A549 (cell line): ENCODE data around the gene ACVR1. TPM values are rescaled to one million over a fixed set of nuclear protein-coding genes. Genes with fewer than 3 reads are reported as not detected.

ENCODE experiments used
- ATAC-seq, 2 experiments: fragments of 200-7000 bp in 1 of 2; fragments of >200 bp in 1 of 2; cut with Nextera tagmentation in 1 of 2; cut with Tn5 transposase in 1 of 2; 3 replicates each; pipeline versions ENCODE4 v1.8.0 to v1.9.1; 2018 to 2020; ENCODE audit warnings: mild to moderate bottlenecking in 1 of 2, moderate library complexity in 1 of 2
- CTCF ChIA-PET: fragments of 300-600 bp; sonication (Branson Sonifier 250); formaldehyde crosslinking; extraction: SDS; loops from one replicate; lab custom pipeline; 2021; ENCODE audit warnings: antibody characterized with exemption, inconsistent platforms; lab: Yijun Ruan, JAX
- POLR2A ChIA-PET: fragments of 350-600 bp; formaldehyde crosslinking; extraction: SDS; loops from one replicate; lab custom pipeline; 2021; ENCODE audit warnings: antibody characterized with exemption, inconsistent platforms; lab: Yijun Ruan, JAX
- DNase-seq, 2 experiments: peaks; one replicate each; pipeline versions ENCODE4 v3.0.0 to v3.0.0-alpha.2; 2011 to 2016; ENCODE audit warnings: low read depth in 1 of 2, low spot score in 1 of 2
- FAIRE-seq: peaks from 2 replicates; lab custom pipeline; 2011; peaks lifted over from hg19 to GRCh38; lab: Jason Lieb, UNC
- H3K27ac ChIP-seq, 2 experiments: fragments of >200 bp; sonication (Bioruptor Twin); formaldehyde crosslinking; 3 replicates each; pipeline ENCODE4 v1.5.1; 2016 to 2017
- H3K4me1 ChIP-seq: fragments of >200 bp; sonication (Bioruptor Twin); formaldehyde crosslinking; 3 replicates; pipeline ENCODE4 v1.6.1; 2016
- H3K4me2 ChIP-seq: fragments of >200 bp; sonication (Bioruptor Twin); formaldehyde crosslinking; 3 replicates; pipeline ENCODE4 v1.6.1; 2016
- H3K4me3 ChIP-seq: fragments of >200 bp; sonication (Bioruptor Twin); formaldehyde crosslinking; 3 replicates; pipeline ENCODE4 v1.5.1; 2016
- H3K9me3 ChIP-seq: fragments of >200 bp; sonication (Bioruptor Twin); formaldehyde crosslinking; 3 replicates; pipeline ENCODE4 v1.6.1; 2016
- BCL3 ChIP-seq: fragments of >200 bp; sonication (Bioruptor Twin); formaldehyde crosslinking; IDR thresholded peaks from 3 replicates; pipeline ENCODE4 v1.6.1; 2016
- CHD4 ChIP-seq: fragments of 200-600 bp; sonication (generic); IDR thresholded peaks from 2 replicates; pipeline ENCODE4 v1.6.1; 2016; ENCODE audit warnings: antibody characterized with exemption, mild to moderate bottlenecking, borderline replicate concordance
- E2F6 ChIP-seq: IDR thresholded peaks from 2 replicates; pipeline ENCODE4 v1.6.1; 2012; ENCODE audit warnings: low read depth, borderline replicate concordance
- EHF ChIP-seq: fragments of 250-450 bp; sonication (Bioruptor Pico); IDR thresholded peaks from 2 replicates; pipeline ENCODE4 v1.5.0; 2020; ENCODE audit warnings: mild to moderate bottlenecking
- EP300 ChIP-seq, 2 experiments: fragments of >200 bp; sonication (Bioruptor Twin); formaldehyde crosslinking; IDR thresholded peaks; 2 replicates in 1 of 2; 3 replicates in 1 of 2; pipeline ENCODE4 v1.6.1; 2016 to 2017
- FOSL2 ChIP-seq, 2 experiments: fragments of 450-650 bp in 1 of 2; fragments of >200 bp in 1 of 2; sonication (Bioruptor Twin) in 1 of 2; formaldehyde crosslinking; IDR thresholded peaks; 2 replicates each; pipeline versions ENCODE4 v1.5.0 to v1.6.1; 2016 to 2020; ENCODE audit warnings: mild to moderate bottlenecking in 1 of 2, moderate library complexity in 1 of 2
- FOXS1 ChIP-seq: fragments of 250-450 bp; sonication (Bioruptor Pico); IDR thresholded peaks from 2 replicates; pipeline ENCODE4 v1.5.0; 2020; ENCODE audit warnings: mild to moderate bottlenecking, moderate library complexity
- HDAC2 ChIP-seq: fragments of 200-600 bp; sonication (generic); IDR thresholded peaks from 2 replicates; pipeline ENCODE4 v1.6.1; 2016
- HMGXB4 ChIP-seq: fragments of 250-450 bp; sonication (Bioruptor Pico); IDR thresholded peaks from 2 replicates; pipeline ENCODE4 v1.5.0; 2021; ENCODE audit warnings: mild to moderate bottlenecking, moderate library complexity, borderline replicate concordance
- HOXB5 ChIP-seq: fragments of 250-450 bp; sonication (Bioruptor Pico); IDR thresholded peaks from 2 replicates; pipeline ENCODE4 v1.5.0; 2020; ENCODE audit warnings: mild to moderate bottlenecking, moderate library complexity
- MAX ChIP-seq: IDR thresholded peaks from 2 replicates; pipeline ENCODE4 v1.6.1; 2012
- NFE2L2 ChIP-seq: fragments of 150-350 bp; conservative IDR thresholded peaks from 2 replicates; pipeline ENCODE4 v1.6.1; 2014; ENCODE audit warnings: low read length
- PHF8 ChIP-seq: fragments of 200-600 bp; sonication (generic); IDR thresholded peaks from 2 replicates; pipeline ENCODE4 v1.6.1; 2016; ENCODE audit warnings: low read depth, mild to moderate bottlenecking, antibody characterized with exemption, moderate library complexity, borderline replicate concordance
- POLR2AphosphoS2 ChIP-seq: conservative IDR thresholded peaks from 2 replicates; pipeline ENCODE4 v1.6.1; 2012; ENCODE audit warnings: low read length, improper control_type of control experiment, inconsistent platforms
- RARB ChIP-seq: fragments of 250-450 bp; sonication (Bioruptor Pico); IDR thresholded peaks from 2 replicates; pipeline ENCODE4 v1.8.0; 2021; ENCODE audit warnings: mild to moderate bottlenecking, moderate library complexity
- RCOR1 ChIP-seq: fragments of 150-350 bp; IDR thresholded peaks from 2 replicates; pipeline ENCODE4 v1.6.1; 2014; ENCODE audit warnings: antibody characterized with exemption, low read length, low read depth
- RNF2 ChIP-seq: fragments of 200-600 bp; sonication (generic); IDR thresholded peaks from 2 replicates; pipeline ENCODE4 v1.6.1; 2016; ENCODE audit warnings: low read depth, mild to moderate bottlenecking, antibody characterized with exemption, moderate library complexity, borderline replicate concordance
- TFCP2L1 ChIP-seq: fragments of 250-450 bp; sonication (Bioruptor Pico); IDR thresholded peaks from 2 replicates; pipeline ENCODE4 v1.5.0; 2021; ENCODE audit warnings: mild to moderate bottlenecking
- TP53 ChIP-seq: fragments of 250-450 bp; sonication (Bioruptor Pico); IDR thresholded peaks from 2 replicates; pipeline ENCODE4 v1.5.0; 2021; ENCODE audit warnings: mild to moderate bottlenecking, moderate library complexity
- USF2 ChIP-seq: fragments of 450-650 bp; IDR thresholded peaks from 2 replicates; pipeline ENCODE4 v1.6.1; 2014; ENCODE audit warnings: antibody characterized with exemption
- ZC3H11A ChIP-seq: fragments of 450-650 bp; IDR thresholded peaks from 2 replicates; pipeline ENCODE4 v1.6.1; 2014; ENCODE audit warnings: antibody characterized with exemption, mild to moderate bottlenecking
- ZFP36 ChIP-seq: fragments of 450-650 bp; IDR thresholded peaks from 2 replicates; pipeline ENCODE4 v1.6.1; 2014; ENCODE audit warnings: borderline replicate concordance; ENCODE audit not compliant: partially characterized antibody
- ZSCAN20 ChIP-seq: fragments of 250-450 bp; sonication (Bioruptor Pico); IDR thresholded peaks from 2 replicates; pipeline ENCODE4 v1.8.0; 2022; ENCODE audit warnings: mild to moderate bottlenecking, moderate library complexity
- WGBS: methylation state at CpG from one replicate; pipeline ENCODE4 v1.1.6; 2017; ENCODE audit errors: missing lambda C conversion rate; 5-methylcytosine and 5-hydroxymethylcytosine counted together
- polyA plus RNA-seq, 4 experiments: library from polyadenylated mRNA; depleted of rRNA in 3 of 4; stranded (reverse); fragments of >200 nt; fragmentation: RNase III in 1 of 4; extraction: RNeasy Plus Mini Kit Qiagen cat#74134 plus additional on column Dnase treatment in 1 of 4; gene quantifications; 2 replicates in 3 of 4; 3 replicates in 1 of 4; pipeline ENCODE4 v1.2.3, GENCODE V29; 2011 to 2017

ACVR1 gene
- polyA plus RNA-seq, 2 of the 4 experiments (the other 2 are of a cell fraction): 14.6 to 21.6 TPM

GRCh38 chr2:157841485-157841884 is 34.6 kb downstream of the ACVR1 start (continued):
- no peak for TF ChIP-seq MAX
- no peak for TF ChIP-seq POLR2AphosphoS2
- TF ChIP-seq RARB (CRISPR knock-in tag): no peak

GRCh38 chr2:157840568-157841156 is 35.5 kb downstream of the ACVR1 start:
- no peak overlapping the region for H3K4me2 ChIP-seq
- 0 out of 6 replicates have a peak overlapping the region, but pooled peaks of 1 of the 2 experiments have one; percentile 7 for H3K27ac ChIP-seq
- POLR2A ChIA-PET: no interaction called here
- peaks cover 52% of the 10 kb centered on the region for H3K4me1 ChIP-seq
- TF ChIP-seq EHF (CRISPR knock-in tag) (no peak), HDAC2 (no peak), PHF8 (no peak), TFCP2L1 (no peak), MAX (no peak), HMGXB4 (CRISPR knock-in tag) (no peak), ZC3H11A (no peak), HOXB5 (CRISPR knock-in tag) (no peak), FOXS1 (CRISPR knock-in tag) (no peak), TP53 (CRISPR knock-in tag) (no peak), EP300 (IDR thresholded peaks at IDR 0.05) (no peak), CHD4 (no peak), RNF2 (no peak), ZFP36 (no peak)
- H3K4me3 ChIP-seq: no peak overlapping the region
- 84% methylated on average over 10 of the region's 10 CpGs for WGBS
- H3K9me3 ChIP-seq: no peaks in the 10 kb centered on the region
- DNase-seq: no peak
- CTCF ChIA-PET: interaction anchor here (0.8 kb wide), 1 partner anchor 10 kb away, joined by 3 read pairs; no protein-coding TSS in a partner anchor
- no peak for ATAC-seq
- FAIRE-seq: no peak

- ChIA-PET POLR2A (no interaction called here), CTCF (interaction anchor here (0.8 to 2.0 kb wide), 4 partner anchors 11 to 36 kb away, joined by 3 to 7 read pairs (median 4); partner anchors contain the start of gene ACVR1)
- Histone ChIP-seq H3K4me3 (no peak overlapping the region), H3K4me1 (peaks cover 52% of the 10 kb centered on the region), H3K4me2 (peak overlapping the region; percentile 54), H3K9me3 (no peaks in the 10 kb centered on the region), H3K27ac (peak overlapping the region in 1 of 2 experiments; percentile 81; a peak in 3 of 6 replicates)
- WGBS: 85% methylated on average over 2 of the region's 2 CpGs
- FAIRE-seq: no peak
- DNase-seq: no peak
- ATAC-seq: no peak
- no peak for TF ChIP-seq FOSL2 (IDR thresholded peaks at IDR 0.05)
- no peak for TF ChIP-seq FOSL2 (CRISPR knock-in tag; IDR thresholded peaks at IDR 0.05)
- TF ChIP-seq CHD4: no peak
- TF ChIP-seq RCOR1: no peak
- TF ChIP-seq BCL3: no peak
- TF ChIP-seq ZSCAN20 (CRISPR knock-in tag): no peak
- TF ChIP-seq E2F6: no peak
- TF ChIP-seq FOXS1 (CRISPR knock-in tag): no peak
- TF ChIP-seq ZC3H11A: no peak
- TF ChIP-seq NFE2L2: no peak
- TF ChIP-seq USF2: no peak
These were observed 36.3 kb downstream of the ACVR1 start for GRCh38 chr2:157839822-157840221.
